ENCODE data around the gene RERE.

DNA sequence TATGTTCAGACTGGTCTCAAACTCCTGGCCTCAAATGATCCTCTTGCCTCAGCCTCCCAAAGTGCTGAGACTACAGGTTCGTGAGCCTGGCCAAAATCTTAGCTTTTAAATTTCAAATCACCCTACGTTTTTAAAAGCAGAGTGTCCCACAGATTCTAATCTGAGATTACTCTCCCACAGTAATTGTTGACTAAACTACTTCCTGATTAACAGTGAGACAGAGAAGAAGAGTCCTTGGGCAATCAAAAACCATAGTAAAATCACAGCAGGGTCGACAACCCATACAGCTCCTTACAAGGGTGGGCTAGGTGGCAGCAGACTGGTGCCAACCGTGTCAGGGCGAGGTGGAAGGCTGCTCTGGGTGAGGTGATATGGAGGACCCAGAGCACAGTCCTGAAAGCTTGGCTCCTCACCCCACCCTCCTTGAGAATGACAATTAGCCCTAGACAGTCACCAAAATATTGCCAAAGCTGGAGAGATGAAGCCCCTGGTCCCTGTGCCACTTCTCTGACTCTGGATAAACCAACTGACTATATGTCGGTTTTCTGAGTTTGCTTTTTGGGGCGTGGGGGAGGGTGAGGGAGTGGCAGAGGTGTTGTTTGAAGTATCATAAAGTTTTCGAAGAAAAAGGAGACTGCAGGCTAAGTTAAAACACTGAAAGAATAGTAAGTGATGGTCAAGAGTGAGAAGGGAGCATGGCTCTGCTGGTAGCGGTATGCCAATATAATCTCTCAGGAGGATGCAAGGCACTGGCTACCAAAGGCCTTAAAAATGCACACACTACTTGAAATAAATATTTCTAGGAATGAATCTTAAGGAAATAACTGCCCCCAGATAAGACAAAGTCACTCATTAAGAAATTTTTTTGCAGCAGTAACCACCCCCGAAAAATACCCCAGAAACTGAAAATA lies 412.7 kb downstream of the RERE start:
- TF ChIP-seq, protein P1, sequence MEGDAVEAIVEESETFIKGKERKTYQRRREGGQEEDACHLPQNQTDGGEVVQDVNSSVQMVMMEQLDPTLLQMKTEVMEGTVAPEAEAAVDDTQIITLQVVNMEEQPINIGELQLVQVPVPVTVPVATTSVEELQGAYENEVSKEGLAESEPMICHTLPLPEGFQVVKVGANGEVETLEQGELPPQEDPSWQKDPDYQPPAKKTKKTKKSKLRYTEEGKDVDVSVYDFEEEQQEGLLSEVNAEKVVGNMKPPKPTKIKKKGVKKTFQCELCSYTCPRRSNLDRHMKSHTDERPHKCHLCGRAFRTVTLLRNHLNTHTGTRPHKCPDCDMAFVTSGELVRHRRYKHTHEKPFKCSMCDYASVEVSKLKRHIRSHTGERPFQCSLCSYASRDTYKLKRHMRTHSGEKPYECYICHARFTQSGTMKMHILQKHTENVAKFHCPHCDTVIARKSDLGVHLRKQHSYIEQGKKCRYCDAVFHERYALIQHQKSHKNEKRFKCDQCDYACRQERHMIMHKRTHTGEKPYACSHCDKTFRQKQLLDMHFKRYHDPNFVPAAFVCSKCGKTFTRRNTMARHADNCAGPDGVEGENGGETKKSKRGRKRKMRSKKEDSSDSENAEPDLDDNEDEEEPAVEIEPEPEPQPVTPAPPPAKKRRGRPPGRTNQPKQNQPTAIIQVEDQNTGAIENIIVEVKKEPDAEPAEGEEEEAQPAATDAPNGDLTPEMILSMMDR (conservative IDR thresholded peaks at IDR 0.05 in 1 of 2, IDR thresholded peaks at IDR 0.05 in 1 of 2; ENCODE audit: extremely low read depth in 1 of 2, insufficient read depth in 1 of 2, low read depth in 1 of 2, low read length in 2 of 2) = no peak
- no peak for TF ChIP-seq EZH2 (IDR thresholded peaks at IDR 0.05; ENCODE audit: borderline replicate concordance, low read length)
